Activated CD4-positive, alpha-beta T cell treated with anti-CD3 and anti-CD28 coated beads, Interleukin-2, amount 50 U/mL, for 48 hours (primary cell): ENCODE results near the gene CDH4.

Experiments used
- DNase-seq, 2 experiments: peaks; one replicate each; pipeline ENCODE4 v3.0.0-alpha.2; 2020

Gene CDH4

DNA sequence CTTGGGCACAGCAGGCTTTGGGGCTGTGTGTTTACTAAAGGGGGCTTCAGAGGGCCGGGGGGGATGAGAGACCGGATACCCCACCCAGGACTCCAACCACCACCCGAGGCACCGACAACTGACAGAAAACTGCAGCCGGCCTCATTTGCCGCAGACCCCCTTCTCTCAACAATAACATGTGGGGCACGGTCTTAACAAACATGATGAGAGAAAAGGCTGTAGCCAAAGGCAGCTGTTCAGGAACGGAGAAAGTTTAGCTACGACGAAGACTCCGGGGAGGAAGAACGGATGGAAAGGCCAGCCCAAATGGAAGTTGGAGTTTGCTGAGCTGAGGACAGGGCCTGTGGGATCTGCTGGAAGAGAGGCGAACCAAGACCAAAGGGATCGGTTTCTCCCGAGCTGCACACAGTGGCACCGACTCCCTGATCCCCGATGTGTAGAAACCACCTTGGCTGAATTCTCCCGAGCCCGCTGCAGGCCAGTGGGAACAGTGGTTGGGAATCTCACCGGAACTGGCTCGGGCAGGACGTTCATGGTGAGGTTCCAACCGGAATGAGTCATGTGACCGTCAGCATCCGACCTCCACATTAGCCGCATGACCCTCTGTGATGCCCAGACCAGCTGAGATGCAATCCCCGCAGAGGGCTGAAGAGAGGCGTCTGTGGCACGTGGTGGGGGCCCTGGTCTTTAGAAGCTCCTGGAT is 454.3 kb downstream of the CDH4 start:
- no peak for DNase-seq

DNA sequence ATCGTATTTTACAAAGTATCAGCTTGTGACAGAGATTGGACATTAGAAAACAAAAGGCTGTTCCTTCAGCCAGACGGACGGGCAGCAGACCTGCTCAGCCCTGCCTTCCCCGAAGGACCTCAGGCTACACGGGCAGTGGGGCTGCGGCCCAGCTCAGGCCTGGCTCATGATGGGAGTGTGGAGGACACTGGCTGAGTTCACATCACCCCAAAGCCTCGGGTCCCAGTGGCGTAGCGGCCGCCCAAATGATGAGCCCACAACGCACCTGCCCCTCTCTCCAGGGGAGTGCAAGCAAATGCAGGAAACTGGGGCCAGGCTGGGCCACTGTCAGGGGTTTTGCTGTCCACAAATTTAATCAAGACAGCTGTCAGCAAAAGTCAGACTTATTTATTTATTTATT is 456.8 kb downstream of the CDH4 start:
- no peak for DNase-seq

DNA sequence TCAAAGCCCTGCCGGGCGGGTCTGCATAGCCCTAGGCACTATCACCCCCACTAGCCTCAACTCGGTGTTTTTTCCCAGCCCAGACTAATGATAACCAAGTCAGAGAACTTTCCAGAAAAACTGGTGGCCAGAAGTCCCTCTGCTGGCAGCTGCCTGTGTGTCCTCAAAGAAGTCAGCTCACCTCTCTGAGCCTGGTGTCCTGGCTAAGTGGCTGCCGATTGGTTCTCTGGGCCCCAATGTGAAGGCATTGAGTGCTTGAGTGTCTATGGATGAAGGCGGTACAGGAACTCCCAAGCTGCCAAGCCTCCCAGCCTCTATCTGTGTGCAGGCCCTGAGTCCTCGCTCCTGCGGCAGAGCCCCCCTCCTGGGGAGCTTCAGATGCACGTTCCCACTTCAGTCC is 458.0 kb downstream of the CDH4 start:
- DNase-seq: no peak

DNA sequence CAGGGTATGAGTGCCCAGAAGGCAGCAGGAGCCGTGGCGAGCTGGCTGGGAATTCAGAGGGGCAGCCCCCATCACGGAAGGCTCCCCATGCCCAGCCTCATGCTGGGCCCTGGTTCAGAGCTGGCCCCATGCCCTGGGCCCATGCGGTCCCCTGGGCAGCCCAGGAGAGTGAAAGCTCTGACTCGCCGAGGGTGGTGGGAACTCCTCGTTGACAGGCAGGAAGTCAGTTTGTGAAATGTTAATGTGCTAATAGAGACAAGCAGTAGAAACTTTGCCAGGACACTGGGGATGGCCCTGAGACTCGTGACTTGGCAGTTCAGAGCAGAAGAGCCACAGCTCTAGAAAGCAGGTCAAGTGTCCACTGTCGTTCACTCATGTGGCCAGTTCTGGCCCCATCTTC is 460.6 kb downstream of the CDH4 start:
- DNase-seq: no peak

DNA sequence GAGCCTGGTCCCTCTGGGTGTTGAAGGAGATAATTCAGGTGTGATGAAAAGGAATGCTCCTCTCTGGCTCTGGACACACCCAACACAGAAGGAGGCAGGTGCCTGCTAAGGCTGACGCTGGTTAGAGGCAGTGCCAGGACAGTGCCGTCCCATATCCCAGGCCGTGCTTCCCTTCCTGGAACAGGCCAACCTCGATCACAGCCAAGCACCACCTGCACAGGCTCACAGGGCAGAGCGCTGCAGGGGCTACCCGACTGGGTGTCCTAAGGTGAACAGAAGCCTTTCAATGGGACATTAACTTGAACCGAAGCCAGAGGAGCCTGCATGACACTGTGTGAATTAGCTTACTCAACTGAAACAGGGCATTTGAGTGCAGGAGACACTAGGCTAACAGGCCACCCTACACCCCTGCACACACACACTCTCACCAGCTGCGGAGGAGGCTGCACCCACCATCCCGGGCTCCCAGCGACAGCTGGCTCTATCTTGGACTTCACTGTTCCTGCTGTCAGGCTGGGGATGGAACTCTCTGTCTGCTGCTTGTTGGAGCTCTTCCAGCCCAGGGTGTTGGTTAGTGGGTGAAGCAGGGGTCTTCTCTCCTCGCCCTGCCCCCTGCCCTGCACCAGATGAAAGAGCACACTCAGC is 466.4 kb downstream of the CDH4 start:
- no peak for DNase-seq

DNA sequence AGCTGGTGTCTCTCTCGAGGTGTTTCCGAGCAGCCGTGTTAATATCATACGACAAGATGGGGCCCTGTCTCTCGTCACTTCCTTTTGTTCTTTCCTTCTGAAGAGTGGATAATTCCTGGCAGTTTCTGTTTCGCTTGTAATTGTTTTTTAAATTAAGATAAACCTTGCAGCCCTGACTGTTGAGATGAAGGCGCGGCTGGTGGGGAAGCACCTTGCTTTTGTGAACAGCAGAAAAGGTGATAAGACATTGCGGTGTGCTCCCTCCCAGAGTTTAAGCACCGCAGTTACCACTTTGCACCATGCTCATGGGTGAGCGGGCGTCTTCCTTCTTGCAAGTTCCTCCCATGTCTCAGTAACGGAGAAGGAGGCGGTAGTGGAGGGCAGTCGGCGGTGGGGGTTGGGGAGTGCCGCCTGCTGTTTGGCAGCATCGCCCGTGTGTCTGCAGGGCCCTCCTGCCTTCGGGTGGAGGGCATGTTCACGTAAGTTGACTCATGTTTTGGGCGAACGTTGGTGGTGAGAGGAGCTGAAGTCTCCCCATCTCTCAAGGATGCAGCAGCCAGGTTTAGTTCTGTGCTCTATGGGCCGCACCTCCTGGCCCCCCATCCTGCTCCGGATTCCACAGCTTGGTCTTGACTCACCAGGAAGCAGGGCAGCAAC is 467.8 kb downstream of the CDH4 start:
- DNase-seq: peak; percentile 13 to 26

DNA sequence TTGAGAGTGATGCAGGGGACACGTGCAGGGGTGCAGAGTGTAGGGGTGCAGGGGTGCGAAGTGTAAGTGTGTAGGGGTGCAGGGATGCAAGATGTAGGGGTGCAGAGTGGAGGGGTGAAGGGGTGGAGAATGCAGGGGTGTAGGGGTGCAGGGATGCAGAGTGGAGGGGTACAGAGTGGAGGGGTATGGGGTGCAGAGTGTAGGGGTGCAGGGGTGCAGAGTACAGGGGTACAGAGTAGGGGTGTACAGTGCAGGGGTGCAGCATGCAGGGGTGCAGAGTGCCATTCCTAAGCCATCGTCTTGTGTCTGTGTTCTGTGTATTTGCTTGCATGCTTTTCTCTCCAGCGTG is 468.3 kb downstream of the CDH4 start:
- DNase-seq: no peak

DNA sequence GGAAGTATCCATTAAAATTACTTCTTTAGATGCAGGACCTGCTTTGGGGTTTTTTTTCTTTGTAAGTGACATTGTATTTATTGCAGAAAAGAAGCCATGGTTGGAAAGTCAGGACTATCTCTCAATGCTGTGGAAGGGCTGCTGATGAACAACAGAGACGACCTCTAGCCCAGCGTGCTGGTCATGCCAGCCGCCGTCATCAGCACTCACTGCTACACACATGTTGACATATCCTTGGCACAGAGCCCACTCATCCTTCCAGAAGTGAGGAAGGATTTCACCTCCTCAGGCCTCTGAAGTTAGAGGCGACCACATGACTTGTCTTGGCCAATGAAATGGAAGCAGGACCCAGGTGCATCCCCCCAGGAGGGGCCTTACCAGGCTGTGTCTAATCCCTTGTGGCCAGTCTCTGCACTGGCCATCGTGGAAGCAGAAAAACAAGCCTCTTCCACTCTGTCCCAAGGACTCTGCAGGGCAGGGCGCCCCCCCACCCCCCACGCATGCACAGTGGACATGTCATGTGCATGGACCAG is 470.2 kb downstream of the CDH4 start:
- DNase-seq: no peak

DNA sequence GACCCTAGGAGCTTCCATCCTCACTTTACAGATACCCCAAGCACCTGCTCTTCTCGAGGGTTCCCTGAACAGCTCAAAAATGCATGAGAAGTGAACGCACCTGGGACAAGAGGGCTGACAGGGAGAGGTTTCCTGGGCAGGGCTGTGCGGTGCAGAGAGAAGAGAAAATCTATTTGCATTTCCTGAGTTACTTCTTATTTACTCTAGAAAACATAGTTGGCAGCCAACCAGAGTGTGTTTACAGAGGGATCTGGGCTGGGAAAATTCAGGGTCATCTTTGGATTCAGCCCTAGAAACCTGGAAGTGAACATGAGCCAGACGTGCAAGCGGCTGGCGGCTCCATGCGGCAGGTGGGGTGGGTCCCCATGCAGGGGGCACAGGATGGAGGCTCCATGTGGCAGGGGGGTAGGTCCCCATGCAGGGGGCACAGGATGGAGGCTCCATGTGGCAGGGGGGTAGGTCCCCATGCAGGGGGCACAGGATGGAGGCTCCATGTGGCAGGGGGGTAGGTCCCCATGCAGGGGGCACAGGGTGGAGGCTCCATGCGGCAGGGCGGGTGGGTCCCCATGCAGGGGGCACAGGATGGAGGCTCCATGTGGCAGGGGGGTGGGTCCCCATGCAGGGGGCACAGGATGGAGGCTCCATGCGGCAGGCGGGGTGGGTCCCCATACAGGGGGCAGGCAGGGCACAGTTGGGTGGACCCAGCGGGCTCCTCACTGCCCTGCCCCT is 471.6 kb downstream of the CDH4 start:
- DNase-seq: no peak

DNA sequence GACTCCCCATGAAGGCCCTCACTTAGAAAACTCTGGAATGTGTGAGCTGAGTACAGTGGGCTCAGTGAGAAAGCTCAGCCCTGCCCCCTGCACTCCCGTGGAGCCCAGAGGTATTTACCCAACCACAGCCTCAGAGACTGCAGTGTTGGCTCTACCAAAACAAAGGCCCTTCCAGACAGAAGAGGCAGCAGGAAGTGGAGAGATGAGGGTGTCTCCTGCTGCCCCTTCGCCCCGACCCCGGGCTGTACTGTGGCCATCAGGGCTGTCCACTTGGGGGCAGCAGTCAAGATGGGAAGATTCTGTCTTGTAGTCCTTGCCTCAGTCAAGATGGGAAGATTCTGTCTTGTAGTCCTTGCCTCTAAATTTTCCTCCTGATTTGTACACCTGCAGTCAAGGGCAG is 472.3 kb downstream of the CDH4 start:
- no peak for DNase-seq

DNA sequence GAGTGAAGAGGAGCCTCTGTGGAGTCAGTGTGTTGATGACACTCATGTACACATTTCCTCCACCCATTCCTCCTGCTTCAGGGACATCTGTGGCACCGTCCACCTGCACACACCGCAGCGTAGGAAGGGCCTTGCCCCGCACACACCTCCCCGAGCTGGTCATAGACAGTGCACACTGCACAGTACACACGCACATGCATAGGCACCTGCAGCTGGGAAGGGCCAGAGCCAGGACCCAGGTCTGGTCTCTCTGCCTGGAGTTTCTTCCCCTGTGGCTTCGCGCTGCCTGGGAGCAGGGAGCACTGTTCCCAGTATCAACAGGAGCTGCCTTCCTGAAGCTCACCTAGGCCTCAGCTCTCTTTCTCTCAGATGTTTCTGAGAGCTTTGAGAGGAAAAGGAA is 473.1 kb downstream of the CDH4 start:
- DNase-seq: no peak

DNA sequence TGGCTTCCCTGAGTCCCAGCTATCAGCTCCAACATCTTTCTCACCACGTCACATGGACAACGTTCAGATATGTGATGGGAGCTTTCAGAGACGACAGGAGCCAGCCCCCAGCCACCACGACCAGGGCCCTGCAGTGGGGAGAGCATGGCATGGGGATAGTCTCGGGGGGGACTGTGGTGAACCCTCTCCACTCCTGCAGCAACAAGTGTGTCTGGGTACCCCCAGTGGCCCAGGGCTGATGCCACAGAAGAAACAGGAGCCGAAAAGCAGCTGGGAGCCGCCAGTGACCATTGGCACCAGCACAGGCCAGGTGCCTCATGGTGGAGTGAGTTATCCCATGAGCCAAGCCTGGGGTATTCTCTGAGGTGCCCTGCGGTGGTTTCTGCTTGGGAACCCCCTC is 473.9 kb downstream of the CDH4 start:
- no peak for DNase-seq

DNA sequence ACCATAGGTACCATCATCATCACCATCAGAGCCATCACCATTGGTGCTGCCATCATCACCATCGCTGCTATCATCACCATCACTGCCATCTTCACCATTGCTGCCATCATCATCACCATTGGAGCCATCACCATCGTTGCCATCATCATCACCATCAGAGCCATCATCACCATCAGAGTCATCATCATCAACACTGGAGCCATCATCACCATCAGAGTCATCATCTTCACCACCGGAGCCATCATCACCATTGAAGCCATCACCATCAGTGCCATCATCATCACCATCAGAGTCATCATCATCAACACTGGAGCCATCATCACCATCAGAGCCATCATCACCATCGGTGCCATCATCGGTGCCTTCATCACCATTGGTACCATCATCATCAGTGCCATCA is 474.9 kb downstream of the CDH4 start:
- no peak for DNase-seq

DNA sequence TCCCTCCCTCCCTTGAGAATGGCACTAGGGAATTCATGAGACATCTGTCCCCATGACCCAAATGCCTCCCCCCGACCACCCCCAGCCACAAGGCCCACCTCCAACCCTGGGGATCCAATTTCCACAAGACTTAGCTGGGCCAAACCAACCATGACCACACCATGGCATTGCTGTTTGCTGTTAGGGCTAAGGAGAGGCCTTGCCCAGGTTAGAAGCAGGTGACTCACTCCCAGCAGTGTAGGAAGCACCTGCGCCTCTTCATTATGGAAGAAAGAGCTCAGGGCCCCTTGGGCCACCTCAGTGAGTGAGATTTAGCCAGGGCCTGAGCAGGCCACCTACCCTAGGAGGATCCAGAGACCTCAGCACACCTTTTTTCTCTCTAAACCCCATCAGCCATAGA is 475.7 kb downstream of the CDH4 start:
- DNase-seq: no peak

DNA sequence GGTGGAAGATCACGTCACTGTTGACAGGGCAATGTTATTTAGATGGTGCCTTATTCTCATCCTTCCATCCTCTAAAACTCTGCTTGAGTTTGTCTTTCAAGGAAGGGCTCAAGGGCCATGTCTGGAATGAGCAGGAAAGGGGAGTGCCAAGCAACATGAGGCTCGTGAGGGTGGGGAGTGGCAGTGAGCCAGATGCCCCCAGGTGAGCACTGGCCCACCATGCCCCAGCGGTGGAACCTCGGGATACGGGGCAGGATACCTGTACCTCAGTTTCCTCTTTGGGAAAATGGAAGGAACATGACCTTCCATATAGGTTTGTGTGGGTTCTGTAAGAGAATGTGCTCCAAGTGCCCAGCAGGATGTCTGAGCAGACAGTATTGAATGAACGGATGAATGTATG is 476.3 kb downstream of the CDH4 start:
- DNase-seq: no peak

DNA sequence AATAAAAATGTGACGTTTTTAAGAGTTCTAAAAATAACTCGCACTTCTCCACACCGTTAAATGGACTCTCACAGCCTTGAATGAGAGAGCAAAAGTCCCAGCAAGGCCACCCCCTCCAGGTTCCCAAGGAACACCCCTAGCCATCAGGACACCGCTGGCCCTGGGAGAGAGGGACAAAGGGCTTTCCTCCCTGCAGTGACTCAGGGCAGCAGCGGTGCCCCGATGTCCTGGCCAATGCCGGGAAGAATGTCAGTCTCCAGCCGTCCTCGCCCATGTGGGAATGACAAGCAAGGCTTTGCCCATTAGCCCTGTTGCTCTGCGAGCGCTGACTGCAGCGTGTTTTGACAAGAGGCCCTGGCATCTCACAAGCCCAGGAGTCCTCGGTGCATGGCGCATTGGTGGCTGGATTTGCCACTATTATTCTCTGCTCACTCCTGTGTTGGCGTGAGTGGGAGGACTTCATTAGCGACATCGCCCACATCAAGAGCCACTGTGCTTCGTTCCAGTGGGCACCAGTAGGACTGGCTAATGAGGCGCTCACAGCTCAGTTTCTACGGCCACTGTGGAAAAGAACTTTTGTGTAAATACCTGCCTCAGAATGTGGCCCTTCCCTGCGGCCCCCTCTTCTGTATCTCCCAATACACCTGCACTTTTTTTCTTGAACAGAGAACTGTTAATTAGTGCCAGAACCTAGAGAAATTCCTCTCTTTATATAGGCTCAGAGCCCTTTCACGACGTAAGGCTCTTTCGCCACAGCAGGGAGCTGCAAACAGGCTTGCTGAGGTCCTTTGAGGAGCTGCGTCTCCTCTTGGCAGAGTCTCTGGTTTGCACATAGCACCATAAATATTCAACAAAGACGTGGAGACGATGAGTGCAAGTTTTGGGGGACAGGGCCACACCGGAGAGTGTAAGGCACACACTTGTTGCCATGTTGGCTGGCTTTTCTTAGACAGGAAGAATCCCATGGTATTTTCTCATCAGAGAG is 477.0 kb downstream of the CDH4 start:
- no peak for DNase-seq

DNA sequence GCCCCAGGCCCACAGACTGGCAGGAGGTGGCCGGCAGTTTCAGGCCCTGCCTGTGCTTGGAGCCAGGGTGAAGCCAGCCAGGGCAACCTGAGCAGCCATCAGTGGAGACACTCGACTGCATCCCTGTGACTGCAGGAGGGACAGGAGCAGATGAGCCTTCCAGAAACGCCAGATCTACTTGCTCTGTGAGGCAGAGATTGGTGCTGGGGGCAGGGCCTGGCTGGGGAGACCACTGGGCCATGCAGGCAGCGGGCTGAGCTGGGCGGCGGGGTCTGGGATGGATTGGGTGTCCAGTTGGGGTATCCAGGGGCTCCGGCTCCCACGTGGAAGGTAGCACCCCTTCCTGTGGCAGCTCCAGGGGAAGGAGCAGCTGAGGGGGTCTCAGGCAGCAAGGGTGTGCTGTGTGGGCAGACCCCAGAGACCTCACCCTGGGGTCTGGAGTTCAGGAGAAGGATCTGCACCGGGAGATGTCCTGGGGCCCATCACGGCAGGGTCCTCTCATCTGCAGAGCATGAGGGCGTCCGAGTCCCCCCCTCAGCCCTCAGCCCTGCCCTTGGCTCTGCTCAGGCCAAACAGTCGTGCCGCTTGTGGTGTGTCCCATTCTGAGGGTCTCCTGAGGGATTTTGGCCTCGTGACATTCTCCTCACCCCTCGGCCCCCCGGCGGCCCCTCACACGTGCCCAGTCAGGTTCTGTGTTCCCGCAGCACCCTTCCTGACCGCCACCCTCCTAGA is 478.7 kb downstream of the CDH4 start:
- no peak for DNase-seq

DNA sequence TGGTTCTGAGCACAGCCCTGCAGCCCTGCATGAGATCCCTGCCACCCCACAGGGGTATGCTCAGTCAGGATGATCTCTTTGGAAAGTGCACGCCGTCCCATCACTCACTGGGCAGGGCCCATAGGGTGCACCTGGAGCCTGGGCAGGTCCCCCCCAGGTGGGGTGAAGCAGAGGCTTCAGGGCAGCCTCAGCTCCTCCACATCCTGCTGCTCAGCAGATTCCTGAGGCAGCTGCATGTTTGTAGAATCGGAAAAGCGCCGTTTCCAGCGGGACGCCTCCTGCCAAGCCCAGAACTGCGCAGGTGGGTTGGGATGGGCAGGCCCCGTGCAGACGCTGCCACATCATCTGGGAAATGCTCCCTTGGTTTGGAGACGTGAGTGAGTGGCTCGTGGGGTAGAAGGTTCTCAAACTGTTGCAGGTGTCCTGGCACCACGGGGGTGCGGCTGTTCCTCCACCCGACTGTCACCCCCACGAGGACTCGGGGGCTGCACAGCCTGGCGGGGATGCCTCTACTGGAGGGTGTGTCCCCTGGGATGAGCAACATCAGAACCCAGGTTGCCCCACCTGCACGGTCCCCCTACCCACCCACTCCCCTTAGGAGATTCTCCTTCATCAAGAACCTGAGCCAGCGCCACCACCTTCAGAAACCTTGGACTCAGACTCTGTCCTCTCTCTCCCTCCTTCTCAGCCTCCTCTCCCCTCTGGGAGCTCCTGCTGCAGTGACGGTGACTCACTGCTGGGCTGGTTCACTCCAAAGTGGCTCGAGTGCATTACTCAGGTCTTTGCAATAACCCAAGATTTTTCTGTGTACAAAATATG is 479.5 kb downstream of the CDH4 start:
- DNase-seq: no peak

DNA sequence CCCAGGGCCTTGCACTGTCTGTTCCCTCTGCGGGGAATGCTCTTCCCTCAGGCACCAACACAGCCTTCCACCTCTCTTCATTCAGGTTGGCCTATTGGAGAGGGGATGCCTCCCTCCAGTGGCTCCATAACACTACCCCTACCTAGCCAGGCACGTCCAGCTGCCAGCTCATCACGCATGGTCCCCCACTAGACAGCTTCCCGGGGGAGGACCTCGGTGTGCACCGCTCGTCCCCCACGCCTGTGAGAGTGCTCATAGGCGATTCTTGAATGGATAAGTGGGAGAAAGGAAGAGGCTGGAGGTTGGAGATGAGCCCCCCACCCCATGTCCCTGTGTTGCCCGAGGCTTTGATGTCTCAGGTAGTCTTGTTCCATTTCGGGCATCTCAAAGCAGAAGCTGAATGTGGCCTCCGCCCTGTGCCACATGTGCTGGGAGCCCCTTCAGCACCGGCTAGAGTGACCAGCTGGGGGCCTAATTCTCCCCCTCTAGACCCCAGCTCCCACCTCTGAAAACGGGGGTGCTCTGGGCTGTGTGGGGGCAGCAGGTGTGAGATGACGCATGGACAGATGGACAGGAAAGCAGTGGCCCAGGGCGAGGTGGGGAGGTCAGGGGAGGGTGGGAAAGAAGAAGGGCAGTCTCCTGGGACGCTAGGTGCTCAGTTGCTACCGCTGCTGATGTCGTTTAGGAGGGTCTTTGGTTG is 480.6 kb downstream of the CDH4 start:
- no peak for DNase-seq

DNA sequence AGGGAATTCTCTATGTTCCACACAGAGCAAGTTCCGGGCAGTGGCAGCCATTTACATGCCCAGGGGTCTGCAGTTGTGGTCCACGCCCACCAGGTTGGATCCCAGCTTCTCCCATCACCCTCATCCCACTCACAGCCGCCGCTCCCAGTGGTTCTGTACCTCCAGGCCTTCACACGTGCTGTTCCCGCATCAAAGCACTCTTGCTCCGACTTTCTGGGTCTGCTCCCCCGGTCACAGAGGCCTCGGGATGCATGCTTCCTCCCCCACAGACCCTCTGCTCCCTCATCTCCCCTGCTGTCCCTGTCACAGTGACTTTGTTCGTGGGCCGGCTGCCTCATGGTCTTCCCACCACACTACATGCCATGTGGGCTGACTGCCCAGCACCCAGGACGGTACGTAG is 481.2 kb downstream of the CDH4 start:
- DNase-seq: no peak
